Gastroesophageal sphincter (tissue), 4 donors: ENCODE results near the gene CNIH4. TPM values are rescaled to one million over a fixed set of nuclear protein-coding genes. Genes with fewer than 3 reads are reported as not detected.
"Not testable (repeated sequence)": the region's sequence is repeated elsewhere in the genome, so short reads cannot be mapped to it uniquely, and the experiment has no call there.

ENCODE experiments used
- ATAC-seq: fragments of 150-250 bp; one replicate; pipeline ENCODE4 v1.9.1; 2016; ENCODE audit warnings: mild to moderate bottlenecking, moderate library complexity
- H3K27ac ChIP-seq, 4 donors: fragments of 200-600 bp; sonication (generic) in 3 of 4; 1 replicate in 3 of 4; 2 replicates in 1 of 4; pipeline ENCODE4 v1.5.1; 2016 to 2019
- H3K27me3 ChIP-seq: fragments of 200-600 bp; sonication (generic); one replicate; pipeline ENCODE4 v1.5.1; 2019
- H3K36me3 ChIP-seq, 2 donors: fragments of 200-600 bp; sonication (generic); one replicate each; pipeline ENCODE4 v1.5.1; 2019; ENCODE audit warnings: control low read depth in 1 of 2
- H3K4me1 ChIP-seq, 3 donors: fragments of 200-600 bp; sonication (generic); 1 replicate in 2 of 3; 2 replicates in 1 of 3; pipeline ENCODE4 v1.5.1; 2016 to 2019; ENCODE audit warnings: control low read depth in 2 of 3
- H3K4me3 ChIP-seq, 2 donors: fragments of 200-600 bp; sonication (generic); one replicate each; pipeline ENCODE4 v1.5.1; 2019; ENCODE audit warnings: mild to moderate bottlenecking in 1 of 2, moderate library complexity in 1 of 2
- H3K9me3 ChIP-seq, 3 donors: fragments of 200-600 bp; sonication (generic); one replicate each; pipeline ENCODE4 v1.5.1; 2017 to 2019; ENCODE audit warnings: control low read depth in 2 of 3
- CTCF ChIP-seq, 4 experiments: fragments of 200-600 bp in 2 of 4; fragments of 450-650 bp in 2 of 4; sonication (generic) in 1 of 4; IDR thresholded peaks; one replicate each; pipeline ENCODE4 v1.5.1; 2017 to 2019; ENCODE audit warnings: antibody characterized with exemption in 4 of 4, mild to moderate bottlenecking in 2 of 4, moderate library complexity in 2 of 4
- EP300 ChIP-seq: sonication (generic); formaldehyde crosslinking; IDR thresholded peaks from one replicate; pipeline ENCODE4 v1.6.1; 2017; ENCODE audit warnings: antibody characterized with exemption, mild to moderate bottlenecking
- POLR2A ChIP-seq, 2 donors: fragments of 450-650 bp; IDR thresholded peaks; one replicate each; pipeline ENCODE4 v1.6.1; 2017; ENCODE audit warnings: antibody characterized with exemption in 2 of 2, mild to moderate bottlenecking in 2 of 2, moderate library complexity in 1 of 2
- POLR2AphosphoS5 ChIP-seq: sonication (generic); formaldehyde crosslinking; IDR thresholded peaks from one replicate; pipeline ENCODE4 v1.6.1; 2017; ENCODE audit warnings: antibody characterized with exemption
- WGBS, 2 donors: methylation state at CpG; one replicate each; pipeline ENCODE4 v1.1.5; 2018; ENCODE audit warnings: low coverage in 1 of 2; 5-methylcytosine and 5-hydroxymethylcytosine counted together
- total RNA-seq, 4 donors: library from RNA; depleted of rRNA; stranded (reverse); fragments of >200 nt; gene quantifications; one replicate each; pipeline ENCODE4 v1.1.0, GENCODE V29; 2016

The CNIH4 gene
- 10 to 100 TPM; 35.3 to 63.4 (median 41.5) TPM for total RNA-seq

DNA sequence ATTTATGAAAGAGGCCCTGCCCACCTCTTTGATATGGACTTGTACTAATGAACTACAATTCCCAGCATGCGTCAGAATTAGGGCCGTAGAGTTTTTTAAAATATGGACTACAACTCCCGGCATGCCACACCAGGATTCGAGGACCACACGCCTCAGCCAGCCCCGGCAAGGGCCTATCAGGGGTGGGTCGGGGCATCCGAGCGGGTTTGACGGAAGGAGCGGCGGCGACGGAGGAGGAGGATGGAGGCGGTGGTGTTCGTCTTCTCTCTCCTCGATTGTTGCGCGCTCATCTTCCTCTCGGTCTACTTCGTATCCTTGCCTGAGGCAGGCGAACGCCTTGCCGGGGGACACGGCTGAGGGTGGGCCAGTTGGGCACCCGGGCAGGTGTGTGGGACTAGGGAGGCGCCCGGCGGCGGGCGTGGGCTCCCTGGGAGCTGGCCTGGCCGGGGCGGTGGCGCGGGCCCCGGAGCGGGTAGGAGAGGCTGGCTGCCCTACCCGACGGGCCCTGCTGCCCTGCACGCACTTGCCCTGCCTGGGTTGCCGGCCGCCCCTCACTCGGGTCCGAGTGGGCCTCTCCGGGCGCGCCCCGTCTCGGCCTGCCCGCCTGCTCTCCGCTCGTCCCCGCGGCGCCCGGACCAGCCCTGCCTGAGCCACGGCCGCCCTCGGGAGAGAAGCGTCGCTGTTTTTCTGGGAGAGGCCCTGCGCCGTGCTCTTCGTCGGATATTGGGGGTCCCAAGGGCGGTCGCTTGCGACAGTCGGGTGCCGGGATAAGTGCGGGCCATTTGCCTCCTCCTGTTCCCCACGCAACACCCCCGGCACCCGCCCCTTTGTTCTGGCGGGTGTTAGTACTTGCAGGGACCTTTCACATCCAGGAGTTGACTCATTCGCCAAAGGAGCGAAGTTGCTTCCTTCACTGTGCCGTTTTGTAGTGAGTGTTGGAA, at the start of gene CNIH4:
CNIH4 (plus strand) TSS at position 195 of the 941 bp plus-strand sequence; CDS start at position 241, 46 bp downstream.
- Histone ChIP-seq H3K36me3 (no peaks in the 10 kb centered on the region), H3K27me3 (no peaks in the 10 kb centered on the region), H3K9me3 (no peaks in the 10 kb centered on the region), H3K27ac (peak within 1 kb of the TSS; percentile 41 to 95 (median 93)), H3K4me1 (peaks cover 4 to 34% (median 14%) of the 10 kb centered on the region in 3 donors), H3K4me3 (peak within 1 kb of the TSS; percentile 58 to 91)
- 0 to 1% methylated on average over 8 to 19 of the region's 78 CpGs for WGBS, 2 donors
- ATAC-seq = peak; percentile 99
- TF ChIP-seq POLR2A (IDR thresholded peaks at IDR 0.05) = peak; percentile 75 to 86
- TF ChIP-seq EP300 = no peak
- peak; percentile 98 for TF ChIP-seq POLR2AphosphoS5
- no peak for TF ChIP-seq CTCF (IDR thresholded peaks at IDR 0.05)

DNA sequence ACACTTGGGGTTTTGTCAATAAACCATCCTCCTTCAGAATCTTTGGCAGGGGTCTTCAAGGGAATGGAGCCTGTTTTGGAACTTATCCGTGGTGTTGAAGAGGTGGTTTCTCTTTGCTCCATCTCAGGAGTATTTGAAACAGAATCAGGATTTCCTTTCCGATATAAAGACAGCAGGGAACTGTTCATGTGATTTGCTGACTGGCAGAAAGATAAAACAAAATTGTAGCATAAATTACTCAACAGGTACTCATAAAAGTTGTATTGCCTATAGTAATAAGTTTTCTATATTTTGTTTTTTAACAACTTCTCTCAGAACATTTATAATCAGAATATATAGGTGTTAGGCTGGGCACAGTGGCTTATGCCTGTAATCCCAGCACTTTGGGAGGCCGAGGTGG, 48.6 kb upstream of the CNIH4 start:
- H3K9me3 ChIP-seq = no peaks in the 10 kb centered on the region
- no peak for TF ChIP-seq POLR2AphosphoS5
- no peak for TF ChIP-seq POLR2A (IDR thresholded peaks at IDR 0.05)
- no peak for TF ChIP-seq EP300
- no peak for TF ChIP-seq CTCF (IDR thresholded peaks at IDR 0.05)
- H3K36me3 ChIP-seq = peaks cover 3 to 98% of the 10 kb centered on the region in 2 donors
- WGBS, 2 donors = 91 to 92% methylated on average over 3 of the region's 3 CpGs
- ATAC-seq = no peak
- H3K27me3 ChIP-seq = no peaks in the 10 kb centered on the region
- no peak overlapping the region for H3K4me3 ChIP-seq
- H3K27ac ChIP-seq = no peak overlapping the region
- no peaks in the 10 kb centered on the region for H3K4me1 ChIP-seq

DNA sequence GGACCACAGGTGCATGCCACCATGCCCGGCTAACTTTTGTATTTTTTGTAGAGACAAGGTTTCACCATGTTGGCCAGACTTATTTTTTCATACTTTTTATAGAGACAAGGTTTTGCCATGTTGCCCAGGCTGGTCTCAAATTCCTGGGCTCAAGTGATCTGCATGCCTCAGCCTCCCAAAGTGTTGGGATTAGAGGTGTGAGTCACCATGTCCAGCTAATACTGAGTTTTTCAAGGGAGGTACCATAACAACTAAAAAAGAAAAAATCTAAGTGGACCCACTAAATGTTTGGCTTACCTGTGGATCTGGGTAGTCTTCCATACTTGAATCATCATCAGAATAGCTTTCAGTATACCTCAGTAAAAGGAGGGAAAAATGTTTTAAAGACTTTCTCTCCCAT, 45.2 kb upstream of the CNIH4 start:
- H3K4me1 ChIP-seq, H3K4me3 ChIP-seq, H3K9me3 ChIP-seq, H3K27ac ChIP-seq, ATAC-seq, H3K27me3 ChIP-seq: not testable (repeated sequence)
- 100% methylated on average over 1 of the region's 1 CpG; no CpG with 5 or more reads in 1 of the 2 donors for WGBS, 2 donors
- peaks cover 0 to 95% of the 10 kb centered on the region in 2 donors for H3K36me3 ChIP-seq

GRCh38 chr1:224312025-224312424, 44.7 kb upstream of the CNIH4 start:
- Histone ChIP-seq H3K36me3 (peaks cover 0 to 95% of the 10 kb centered on the region in 2 donors), H3K4me3 (no peak overlapping the region), H3K9me3 (no peaks in the 10 kb centered on the region), H3K4me1 (no peaks in the 10 kb centered on the region), H3K27ac (no peak overlapping the region), H3K27me3 (no peaks in the 10 kb centered on the region)
- WGBS, 2 donors = 52 to 90% methylated on average over 2 of the region's 2 CpGs
- TF ChIP-seq POLR2A (IDR thresholded peaks at IDR 0.05) (no peak), POLR2AphosphoS5 (no peak), CTCF (IDR thresholded peaks at IDR 0.05) (no peak), EP300 (no peak)
- ATAC-seq = no peak

GRCh38 chr1:224317383-224318045, 39.2 kb upstream of the CNIH4 start:
- H3K27me3 ChIP-seq = no peaks in the 10 kb centered on the region
- H3K36me3 ChIP-seq = peaks cover 0 to 53% of the 10 kb centered on the region in 2 donors
- no peak for ATAC-seq
- H3K27ac ChIP-seq = no peak overlapping the region
- 76 to 90% methylated on average over 4 of the region's 4 CpGs for WGBS, 2 donors
- no peaks in the 10 kb centered on the region for H3K4me1 ChIP-seq
- TF ChIP-seq POLR2A (IDR thresholded peaks at IDR 0.05) = no peak
- TF ChIP-seq POLR2AphosphoS5 = no peak
- no peak for TF ChIP-seq CTCF (IDR thresholded peaks at IDR 0.05)
- no peak for TF ChIP-seq EP300
- H3K4me3 ChIP-seq = no peak overlapping the region
- H3K9me3 ChIP-seq = no peaks in the 10 kb centered on the region
